ENCODE measurements around the gene LUZP2. TPM values are rescaled to one million over a fixed set of nuclear protein-coding genes. Genes with fewer than 3 reads are reported as not detected.

The LUZP2 gene
- 0.87 and 2.4 TPM in 2 replicates for total RNA-seq

DNA sequence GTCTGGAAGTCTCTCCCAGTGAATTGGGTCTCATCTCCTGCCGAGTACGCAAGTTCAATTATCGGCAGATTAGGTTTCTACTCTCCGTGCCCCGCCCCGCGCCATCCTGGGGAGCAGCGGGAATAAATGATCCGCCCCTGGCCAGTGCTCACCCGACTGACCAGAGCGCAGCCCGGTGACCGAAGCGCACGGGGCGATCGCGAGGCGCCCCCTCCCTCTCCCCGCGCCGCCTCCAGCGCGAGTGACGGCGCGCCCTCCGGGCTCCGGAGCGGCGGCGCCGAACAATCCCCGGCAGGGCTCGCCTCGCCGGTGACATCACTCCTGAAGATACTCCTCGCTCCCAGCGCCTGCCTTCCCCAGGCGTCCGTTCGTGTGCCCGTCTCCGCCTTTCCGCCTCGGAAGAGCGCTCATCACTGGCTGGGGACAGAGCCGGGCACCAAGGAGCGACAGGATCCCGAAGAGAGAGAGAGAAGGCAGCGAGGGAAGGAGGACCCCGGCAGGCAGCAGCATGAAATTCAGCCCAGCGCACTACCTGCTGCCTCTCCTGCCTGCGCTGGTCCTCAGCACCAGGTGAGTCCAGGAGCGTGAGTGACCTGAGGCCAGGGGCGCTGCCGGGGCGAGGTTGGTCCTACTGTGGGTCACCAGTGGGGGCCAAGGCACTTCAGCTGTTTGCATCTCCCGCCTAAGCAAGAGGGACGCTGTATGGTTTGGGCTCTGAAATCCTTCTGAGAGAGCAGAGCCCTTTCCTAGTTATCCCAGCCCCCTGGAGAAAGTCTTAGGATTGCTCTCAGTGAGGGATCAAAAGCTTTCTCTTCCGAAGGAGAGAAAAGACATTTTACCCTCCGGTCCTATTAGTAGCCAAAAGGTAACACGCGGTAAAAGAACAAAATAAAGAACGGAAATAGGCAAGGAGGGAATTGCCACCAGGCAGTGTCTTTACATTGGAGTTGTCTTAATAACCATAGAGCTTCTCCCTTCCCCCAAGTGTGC lies at the start of gene LUZP2:
Gene LUZP2 (plus strand): TSS at position 318 of the 990 bp plus-strand sequence.

Small RNA genes lying within 50 kb of the gene (small RNA-seq; reads per million reads assigned to genes)
- not detected for gene RF00019

Measured in placental epithelial cell (primary cell).